Glomerular visceral epithelial cell (primary cell): ENCODE measurements around the gene IGFL3.
A peak's percentile ranks its signal among the peaks of the same experiment; 100 is the strongest.

Experiments used
- DNase-seq: peaks from one replicate; pipeline ENCODE4 v3.0.0-alpha.2; 2016; ENCODE audit errors: extremely low spot score

Gene IGFL3

DNA sequence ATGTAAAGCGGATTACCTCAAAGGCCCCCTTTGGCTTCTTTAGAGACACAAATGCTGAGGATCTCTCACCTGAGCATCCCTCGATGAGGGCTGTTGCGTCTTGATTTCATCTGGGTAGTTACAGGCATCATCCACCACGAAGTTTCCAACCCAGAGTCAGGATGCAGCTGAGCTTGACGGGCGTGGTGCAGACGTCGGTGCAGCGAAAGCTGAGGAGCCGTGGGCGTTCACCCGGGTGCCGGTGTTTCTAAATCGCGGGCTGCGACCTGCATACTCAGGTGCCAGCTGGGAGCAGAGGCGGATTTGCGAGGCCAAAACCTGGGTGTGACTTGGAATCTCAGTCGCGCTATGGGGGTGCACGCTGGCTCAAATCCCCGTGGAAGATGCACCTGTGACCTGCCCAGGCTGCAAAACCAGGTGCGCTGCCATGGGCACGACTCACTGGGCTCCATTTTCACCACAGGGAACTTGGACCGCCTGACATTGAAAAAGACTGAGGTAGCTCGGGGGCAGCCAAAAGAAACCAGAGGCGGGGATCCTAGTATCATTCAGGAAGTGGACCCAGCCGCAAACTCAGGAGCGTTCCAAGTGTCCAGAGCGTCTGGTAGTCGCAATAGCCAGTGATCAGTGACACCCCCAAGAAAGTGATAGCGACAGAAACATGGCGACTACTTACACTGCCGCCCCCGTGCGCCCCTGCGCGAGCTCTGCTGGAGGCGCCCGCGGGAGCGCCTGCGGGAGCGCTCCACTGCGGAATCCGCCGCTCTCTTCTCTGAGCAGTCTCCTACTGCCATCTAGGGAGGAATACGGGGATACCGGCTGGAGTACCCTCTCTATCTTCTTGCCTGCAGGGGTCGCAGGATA lies 47.3 kb downstream of the IGFL3 start:
- DNase-seq = peak; percentile 87

DNA sequence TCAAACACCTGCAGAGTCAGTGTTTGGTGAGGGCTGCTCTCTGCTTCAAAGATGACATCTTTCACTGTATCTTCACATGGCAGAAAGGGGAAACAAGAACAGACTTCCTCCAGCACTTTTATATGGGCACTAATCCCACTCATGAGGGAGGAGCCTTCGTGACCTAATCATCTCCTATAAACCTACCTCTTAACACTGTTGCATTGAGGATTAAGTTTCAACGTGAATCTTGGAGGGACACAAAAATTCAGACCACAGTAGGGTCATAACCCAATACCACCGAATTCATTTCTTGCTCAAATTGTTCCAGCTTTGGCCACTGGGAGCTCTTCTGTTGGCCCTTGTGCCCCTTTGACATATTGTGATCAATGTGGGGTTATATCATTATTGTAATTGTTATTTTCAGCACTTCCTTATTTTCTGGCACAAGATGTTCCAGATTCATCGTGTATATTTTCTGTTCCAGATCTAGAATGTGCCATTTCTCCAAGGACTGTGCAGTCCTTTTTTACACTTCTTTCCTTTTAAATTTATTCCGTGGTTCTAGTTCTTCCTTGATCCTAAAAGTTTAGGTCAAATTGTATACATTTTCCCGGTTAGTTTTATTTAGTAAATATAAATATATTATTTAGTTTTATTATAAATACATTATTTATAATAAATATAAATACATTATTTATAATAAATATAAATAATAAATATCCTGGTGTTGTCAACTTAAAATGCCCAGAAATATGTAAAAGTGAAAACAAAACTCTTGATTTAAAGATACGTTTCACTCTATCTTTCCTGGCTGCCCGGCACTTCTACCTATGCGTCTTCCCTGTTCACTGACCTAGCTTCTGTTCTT lies 48.2 kb downstream of the IGFL3 start:
- no peak for DNase-seq

DNA sequence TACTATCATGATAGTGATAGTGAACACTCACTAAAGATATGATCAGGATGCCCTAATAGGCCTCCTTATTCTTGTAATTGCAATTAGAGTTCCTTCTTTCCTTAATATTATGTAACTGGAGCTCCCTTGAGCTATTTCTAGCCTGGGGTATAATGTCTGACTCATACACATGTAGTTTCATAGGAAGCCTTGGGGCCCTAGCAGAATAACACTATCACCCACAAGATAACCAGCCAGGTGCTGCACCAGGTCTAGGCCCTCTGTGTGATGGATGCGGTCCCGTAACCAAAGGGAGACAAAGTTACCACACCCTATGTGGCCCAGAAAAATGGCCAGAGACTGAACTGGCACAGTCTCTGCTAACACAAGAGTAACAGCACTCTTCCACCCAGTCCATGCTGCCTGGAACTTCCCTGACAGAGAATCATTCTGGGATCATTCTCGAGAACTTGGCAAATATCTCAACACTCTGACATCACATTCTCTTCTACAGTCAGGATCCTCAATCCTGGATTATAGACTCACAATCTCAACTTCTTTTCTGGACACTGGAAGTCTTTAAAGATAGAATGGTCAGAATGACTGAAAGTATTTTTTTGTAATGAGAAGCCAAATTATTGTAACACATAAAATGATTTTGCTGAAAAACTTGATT lies 51.1 kb downstream of the IGFL3 start:
- no peak for DNase-seq
